Erythroblast (primary cell): ENCODE data around the gene SPARCL1.

Source experiments
- DNase-seq, 2 experiments: peaks; one replicate each; lab custom pipeline; 2025; lab: John Stamatoyannopoulos, UW
- GATA1 ChIP-seq: IDR thresholded peaks from 2 replicates; pipeline ENCODE4 v1.6.1; 2011; ENCODE audit warnings: low read depth, mild to moderate bottlenecking, control low read depth, low read length, moderate library complexity
- POLR2A ChIP-seq: IDR thresholded peaks from 2 replicates; pipeline ENCODE4 v1.6.1; 2011; ENCODE audit warnings: mild to moderate bottlenecking, low read length

The SPARCL1 gene

DNA sequence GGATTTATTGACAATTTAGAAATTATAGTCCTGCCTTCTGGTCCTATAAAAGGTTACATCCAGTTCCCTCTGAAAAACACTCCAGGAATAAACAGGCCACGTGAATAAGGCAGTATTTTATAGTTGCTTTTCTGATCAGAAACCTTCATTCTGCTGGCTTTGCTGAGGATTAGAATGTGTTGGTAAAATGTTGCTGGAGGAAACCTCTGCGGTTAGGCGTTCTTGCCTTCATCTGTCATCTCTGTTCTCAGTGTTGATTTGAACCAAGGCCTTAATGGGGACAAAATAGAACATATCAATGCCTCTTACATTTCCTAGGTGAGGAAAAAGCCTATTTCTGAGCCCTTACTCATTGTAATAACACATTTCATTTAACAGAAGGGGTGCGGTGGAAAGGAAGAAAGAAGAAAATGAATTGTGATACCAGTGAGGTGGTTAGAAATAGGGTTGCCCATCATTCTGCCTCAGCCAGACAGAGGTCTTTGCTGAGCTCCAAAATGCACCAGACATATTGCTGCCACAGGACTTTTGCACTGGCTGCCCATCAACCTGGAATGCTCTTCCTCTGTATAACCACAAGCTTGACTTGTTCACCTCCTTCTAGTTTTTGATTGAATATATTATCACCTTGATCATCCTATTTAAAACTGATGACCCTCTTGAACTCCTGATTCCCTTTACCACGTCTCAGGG lies 18.0 kb upstream of the SPARCL1 start:
- TF ChIP-seq GATA1 (no peak), POLR2A (no peak)
- DNase-seq = no peak

DNA sequence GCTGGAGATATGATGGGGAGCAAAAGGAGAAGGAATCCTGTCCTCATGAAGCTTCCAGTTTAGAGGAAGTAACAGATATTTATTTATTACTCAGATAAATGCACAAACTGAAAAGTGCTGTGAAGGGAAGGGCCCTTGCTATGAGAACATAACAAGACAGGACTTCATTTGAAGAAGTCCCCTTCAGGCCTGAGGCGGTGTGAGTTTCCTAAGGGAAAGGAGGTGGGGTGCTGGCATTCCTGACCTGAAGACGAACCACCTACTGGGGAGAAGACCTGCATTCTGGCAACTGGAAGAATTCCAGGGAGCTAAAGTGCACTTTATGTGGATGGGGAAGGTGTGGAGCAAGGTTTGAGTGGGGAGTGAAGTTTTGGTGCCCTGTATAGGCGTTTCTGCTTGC lies 15.9 kb upstream of the SPARCL1 start:
- TF ChIP-seq GATA1 (no peak), POLR2A (no peak)
- no peak for DNase-seq

DNA sequence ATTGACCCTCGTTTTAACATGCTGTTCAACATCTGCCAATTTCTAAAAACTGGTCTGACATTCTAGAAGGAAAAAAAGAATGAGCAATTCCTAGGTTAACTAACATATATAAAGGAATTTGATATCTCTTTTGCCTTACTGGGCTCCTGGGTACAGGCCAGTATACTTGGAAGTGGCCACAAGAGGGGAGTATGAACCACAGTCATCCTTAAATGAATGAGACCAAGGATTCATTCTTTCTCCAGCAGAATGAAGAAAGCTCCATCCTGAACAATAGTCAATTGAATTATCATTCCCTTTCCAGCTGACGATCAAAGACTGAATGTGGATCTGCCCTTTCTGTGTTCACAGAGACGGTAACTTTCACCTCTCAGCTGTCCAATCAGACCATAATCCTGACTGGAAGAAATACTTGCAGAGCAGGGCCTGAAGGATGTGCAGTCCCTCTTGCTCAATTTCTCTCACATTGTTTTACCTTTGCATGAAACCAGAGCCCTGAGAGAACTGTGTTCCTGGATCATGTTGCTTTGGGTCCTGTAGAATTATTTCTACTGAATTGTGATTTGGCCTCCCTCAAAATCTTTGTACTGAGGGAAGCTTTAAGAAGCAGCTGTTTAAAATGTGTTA lies 14.8 kb upstream of the SPARCL1 start:
- DNase-seq = no peak

DNA sequence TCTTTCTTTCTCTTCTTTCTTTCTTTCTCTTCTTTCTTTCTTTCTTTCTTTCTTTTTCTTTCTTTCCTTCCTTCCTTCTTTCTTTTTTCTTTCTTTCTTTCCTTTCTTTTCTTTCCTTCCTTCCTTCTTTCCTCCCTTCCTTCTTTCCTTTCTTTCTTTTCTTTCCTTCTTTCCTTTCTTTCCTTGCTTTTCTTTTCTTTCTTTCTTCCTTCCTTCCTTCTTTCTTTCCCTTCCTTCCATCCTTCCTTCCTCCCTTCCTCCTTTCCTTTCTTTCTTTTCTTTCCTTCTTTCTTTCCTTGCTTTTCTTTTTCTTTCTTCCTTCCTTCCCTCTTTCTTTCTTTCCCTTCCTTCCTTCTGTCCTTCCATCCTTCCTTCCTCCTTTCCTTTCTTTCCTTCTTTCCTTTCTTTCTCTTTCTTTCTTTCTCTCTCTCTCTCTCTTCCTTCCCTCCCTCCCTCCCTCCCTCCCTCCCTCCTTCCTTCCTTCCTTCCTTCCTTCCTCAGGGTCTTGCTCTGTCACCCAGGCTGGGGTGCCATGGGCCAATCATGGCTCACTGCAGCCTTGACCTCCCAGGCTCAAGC lies 13.6 kb upstream of the SPARCL1 start:
- no peak for TF ChIP-seq GATA1
- no peak for TF ChIP-seq POLR2A

More for the DNA sequence above, 14.8 kb upstream of the SPARCL1 start:
- TF ChIP-seq GATA1 = no peak
- TF ChIP-seq POLR2A = no peak

DNA sequence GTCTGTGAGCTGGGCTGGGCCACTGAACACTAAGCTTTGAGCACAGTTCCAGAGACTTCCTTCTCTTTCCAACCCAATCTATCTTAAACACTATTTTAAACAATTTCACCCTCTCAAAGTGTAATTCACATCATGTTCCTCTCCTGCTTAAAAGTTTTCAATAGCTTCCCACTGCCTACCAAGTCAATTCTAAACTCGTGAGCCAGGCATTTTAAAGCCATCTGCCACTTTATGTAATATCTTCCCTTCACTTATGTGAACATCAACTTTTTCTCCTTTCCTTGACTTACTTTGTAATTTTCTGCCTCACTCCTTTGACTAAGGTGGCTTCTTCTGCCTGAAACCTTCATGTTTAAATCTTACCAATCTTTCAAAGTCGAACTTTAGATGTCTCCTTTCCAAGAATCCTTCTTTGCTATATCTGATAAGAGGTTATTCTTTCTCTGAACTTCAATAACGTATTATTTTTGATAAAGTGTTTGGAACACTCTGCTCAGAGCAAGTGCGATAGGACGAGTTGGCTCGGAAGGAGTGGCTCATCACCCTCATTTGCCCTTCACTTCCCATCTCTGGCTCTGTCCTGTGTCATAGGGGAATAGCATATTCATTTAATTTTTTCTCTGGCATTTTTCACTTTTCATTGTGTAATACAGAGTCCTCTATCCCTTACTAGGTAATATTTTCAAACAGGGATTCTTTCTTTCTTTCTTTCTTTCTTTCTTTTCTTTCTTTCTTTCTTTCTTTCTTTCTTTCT lies 13.0 kb upstream of the SPARCL1 start:
- TF ChIP-seq GATA1 = no peak
- no peak for TF ChIP-seq POLR2A
- no peak for DNase-seq

More for the DNA sequence above, 13.6 kb upstream of the SPARCL1 start:
- DNase-seq = no peak

DNA sequence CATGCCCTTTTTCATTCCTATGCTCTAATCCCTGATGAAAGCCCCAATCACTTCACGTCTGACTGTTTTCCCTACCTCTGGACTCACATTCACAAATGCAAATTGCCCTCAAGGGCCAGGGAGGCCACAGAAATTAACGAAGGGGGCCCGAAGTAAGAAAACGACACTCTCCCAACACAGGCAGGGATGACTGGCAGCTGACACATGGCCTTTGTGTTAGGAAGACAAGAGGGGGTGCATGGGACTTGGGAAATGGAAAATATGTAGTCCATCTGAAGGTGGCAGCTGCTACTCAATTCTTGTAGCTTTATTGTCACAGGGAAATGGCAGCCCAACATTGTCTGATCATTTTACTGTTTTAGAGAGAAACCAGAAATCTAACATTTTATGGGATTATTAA lies 12.3 kb upstream of the SPARCL1 start:
- TF ChIP-seq POLR2A (no peak), GATA1 (no peak)

DNA sequence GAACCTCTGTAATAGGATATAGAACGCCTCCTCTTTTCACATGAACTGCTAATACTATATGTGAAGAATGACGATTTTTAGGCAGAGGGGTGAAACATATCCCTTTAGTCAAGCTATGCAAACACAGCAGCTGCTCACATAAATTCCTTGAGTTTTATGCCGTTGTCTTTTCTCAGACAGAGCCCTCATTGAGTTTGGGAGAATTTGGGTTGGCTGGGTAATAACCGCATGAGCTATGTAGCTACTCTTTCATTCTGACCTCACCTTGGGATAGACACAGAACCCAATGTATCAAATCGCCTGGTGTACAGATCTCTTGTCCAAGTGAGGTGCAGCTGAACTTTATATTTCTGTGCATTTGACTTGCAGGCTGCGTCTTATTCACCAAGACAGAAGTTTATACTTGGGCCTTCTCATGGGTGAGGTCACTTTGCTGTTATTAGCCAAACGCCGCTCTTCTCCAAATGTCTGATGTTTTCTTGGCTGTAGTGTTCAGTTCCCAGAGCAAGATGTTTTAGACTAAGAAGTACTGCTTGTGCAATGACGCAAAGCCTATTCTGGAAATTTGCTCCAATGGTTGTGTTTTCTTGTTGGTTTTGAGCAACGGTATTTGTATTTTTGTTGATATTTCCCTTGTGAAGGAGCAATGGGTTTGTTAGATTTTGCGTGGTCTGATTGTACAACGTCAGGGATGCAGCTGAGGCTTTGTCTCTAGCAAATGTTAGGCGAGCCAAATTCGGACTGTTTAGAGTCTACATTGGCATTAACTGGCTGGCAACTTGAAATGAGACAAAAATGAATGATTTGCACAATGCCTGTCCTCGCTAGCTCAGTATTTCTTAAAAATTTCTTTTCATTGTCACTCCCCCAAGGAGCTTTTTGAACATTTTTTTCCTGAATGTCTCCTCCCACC lies 11.2 kb upstream of the SPARCL1 start:
- DNase-seq = no peak
- TF ChIP-seq GATA1 (no peak), POLR2A (no peak)

More for the DNA sequence above, 12.3 kb upstream of the SPARCL1 start:
- no peak for DNase-seq

DNA sequence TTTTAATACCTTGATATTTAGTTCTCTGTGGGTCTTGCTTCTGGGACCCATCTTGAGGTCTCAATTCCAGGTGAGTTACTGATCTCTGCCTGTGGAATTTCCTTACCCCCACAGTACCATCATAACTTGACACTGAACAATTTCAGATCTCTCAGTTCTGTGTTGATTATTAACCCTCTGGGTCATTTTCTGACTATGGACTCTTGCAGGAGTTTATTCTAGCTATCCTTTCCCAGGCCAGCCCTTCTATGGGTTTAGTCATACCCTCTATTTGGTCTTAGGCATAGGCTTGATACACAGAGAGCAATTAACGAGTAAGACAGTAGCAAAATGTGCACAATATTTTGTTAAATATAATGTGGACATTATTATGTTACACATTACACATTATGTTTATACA lies 3.7 kb upstream of the SPARCL1 start:
- TF ChIP-seq POLR2A (no peak), GATA1 (no peak)
- no peak for DNase-seq

DNA sequence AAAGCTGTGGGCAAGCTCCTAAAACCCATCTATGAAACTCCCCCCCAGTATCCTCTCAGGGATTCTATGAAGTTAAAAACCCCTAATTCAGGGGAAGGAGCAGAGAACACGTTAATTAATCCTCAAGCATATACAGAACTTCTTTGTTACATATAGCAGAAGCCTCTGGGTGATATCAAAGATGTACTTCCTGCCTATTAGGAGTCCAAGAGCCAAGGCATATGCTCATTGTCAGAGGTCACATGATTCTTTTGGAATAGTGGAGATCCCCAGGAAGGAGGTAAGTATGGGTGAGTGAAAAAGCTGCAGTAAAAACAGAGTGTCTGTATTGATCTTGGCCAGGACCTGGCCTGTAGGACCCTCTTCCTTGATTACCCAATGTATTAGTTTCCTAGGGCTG lies 2.9 kb upstream of the SPARCL1 start:
- DNase-seq = no peak
- TF ChIP-seq GATA1 = no peak
- TF ChIP-seq POLR2A = no peak

DNA sequence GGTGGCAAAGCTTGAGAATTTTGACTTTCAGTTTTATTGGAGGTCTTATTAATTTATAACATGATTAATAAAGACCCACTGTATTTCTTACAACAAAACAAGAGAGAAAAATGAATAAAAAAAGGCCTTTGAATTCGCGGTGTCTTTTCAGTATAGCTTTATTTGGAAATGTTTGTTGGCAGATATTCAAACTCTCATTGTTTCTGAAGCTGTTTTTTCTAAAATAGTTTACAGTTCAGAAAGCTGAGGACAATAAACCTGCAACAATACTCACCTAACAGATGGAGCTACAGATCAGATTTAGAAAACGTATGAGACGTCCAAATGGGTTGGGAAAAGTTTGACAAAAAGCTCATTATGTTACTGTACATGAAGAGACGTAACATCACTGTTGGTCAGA lies 2.4 kb upstream of the SPARCL1 start:
- TF ChIP-seq GATA1 = no peak
- no peak for TF ChIP-seq POLR2A
- no peak for DNase-seq

DNA sequence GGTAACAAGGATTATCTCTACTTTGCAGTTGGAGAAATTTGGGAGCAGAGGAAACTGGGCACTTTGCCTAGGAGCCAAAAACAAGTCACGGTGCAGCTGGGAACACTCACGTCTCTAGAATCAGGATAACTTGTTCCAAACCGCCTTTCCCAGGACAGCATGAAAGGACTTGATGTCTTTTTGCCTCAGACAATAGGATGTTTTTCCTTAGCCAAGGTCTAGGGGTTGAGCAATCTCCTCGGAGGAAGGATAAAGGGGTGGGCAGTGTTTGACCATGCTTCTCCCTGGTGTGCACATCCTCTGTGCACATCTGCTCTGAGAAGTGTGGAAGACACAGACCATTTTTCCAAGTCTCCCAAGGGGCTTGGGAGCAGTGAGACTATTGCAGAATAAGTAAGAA lies 1.7 kb upstream of the SPARCL1 start:
- TF ChIP-seq POLR2A (no peak), GATA1 (no peak)
- no peak for DNase-seq

DNA sequence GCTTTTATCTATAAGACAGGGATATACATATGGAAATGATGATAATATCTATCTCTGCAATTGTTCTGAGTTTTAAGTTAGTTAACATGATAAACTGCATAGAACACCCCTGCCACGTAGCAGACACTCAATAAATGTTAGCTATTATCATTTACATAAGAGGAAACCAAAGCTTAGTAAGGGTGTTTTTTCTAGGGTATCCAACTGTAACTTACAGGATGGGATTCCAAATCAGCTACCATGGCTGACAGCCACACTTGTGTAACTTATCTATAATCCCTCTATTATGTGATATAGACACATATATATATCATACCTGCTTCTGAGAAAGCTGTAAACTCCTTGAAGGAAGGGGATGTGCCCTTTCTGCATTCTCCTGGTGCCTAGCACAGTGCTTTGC lies 1.1 kb upstream of the SPARCL1 start:
- TF ChIP-seq POLR2A = no peak
- no peak for TF ChIP-seq GATA1
- no peak for DNase-seq

DNA sequence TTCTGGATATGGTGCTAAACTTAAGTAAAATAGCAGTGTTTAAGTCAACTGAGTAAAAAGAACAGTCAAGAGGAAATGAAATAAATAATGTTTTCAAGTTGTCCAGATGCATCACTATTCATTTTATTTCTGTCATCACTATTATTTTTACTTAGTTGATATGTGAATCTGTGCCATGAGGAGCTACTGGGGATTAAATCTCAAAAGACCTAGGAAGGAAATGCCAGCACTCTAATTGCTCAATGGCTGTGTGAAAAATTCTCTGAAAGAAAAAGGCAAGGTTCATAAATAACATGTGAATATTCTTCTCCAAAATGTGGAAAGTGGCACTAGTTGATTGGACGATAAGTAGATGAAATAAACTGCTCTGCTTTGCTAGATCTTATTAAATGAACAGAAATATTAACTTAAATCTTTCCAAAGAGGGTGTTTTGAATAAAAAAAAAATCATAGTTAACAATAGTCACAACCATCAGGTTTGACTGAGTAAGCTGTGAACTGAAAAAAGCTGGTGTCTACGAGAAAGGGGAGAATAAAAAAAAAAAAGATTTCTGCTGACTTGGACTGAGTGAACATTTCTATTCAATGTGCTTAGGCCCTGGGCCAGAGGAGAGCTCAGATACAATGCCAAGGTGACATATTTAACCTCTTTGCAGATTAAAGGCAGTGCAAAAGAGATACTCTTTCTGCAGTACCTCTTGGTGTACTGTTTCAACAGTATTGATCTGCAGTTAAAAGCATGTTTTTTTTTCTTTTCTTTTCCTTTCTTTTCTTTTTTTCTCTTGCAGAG lies 1.6 kb downstream of the SPARCL1 start:
- TF ChIP-seq GATA1 (no peak), POLR2A (no peak)
- no peak for DNase-seq
